Measurements from ENCODE around the gene ANKRD50. TPM values are rescaled to one million over a fixed set of nuclear protein-coding genes. Genes with fewer than 3 reads are reported as not detected.

Gene ANKRD50
- total RNA-seq, 4 donors from 2014 or later: 22.5 to 26.0 (median 23.7) TPM

DNA sequence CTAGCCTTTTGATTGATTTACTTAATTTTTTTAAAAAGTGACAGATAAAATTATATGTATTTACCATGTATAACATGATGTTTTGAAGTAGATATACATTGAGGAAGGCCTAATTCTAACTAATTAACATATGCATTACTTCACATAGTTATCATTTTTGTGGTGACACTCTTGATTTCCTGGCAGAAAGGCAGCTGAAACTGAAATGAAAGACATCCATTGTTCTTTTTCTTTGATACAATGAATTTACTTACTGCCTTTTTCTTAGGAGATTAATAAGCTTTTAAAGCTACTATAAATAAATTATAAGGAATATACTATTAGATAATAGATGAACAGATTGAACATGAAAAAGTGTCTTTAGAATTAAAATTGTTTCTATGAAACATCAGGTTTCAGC is 26.7 kb downstream of the ANKRD50 start:
- TF ChIP-seq CTCF (IDR thresholded peaks at IDR 0.05) (no peak), POLR2A (IDR thresholded peaks at IDR 0.05) (no peak)
- H3K27ac ChIP-seq: no peak overlapping the region
- H3K27me3 ChIP-seq: no peaks in the 10 kb centered on the region

DNA sequence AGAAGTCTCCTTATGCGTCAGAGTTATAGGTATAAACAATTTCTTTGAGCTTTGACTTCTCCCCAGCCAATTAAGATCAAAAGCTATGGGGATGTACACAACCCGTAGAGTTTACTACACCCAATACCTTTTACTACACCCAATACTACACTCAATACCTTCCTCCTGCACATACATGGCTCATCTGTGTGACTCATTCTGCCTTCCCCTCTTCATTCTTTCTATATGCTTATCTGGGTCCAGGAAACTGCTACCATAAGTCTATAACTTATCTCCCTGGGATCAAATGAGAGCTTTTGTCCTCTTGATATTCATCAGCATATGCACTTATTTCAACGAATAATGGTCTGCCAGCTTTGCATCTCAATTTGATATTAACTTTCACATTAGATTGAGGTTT is 28.2 kb downstream of the ANKRD50 start:
- no peaks in the 10 kb centered on the region for H3K36me3 ChIP-seq
- H3K4me1 ChIP-seq: no peaks in the 10 kb centered on the region
- H3K9me3 ChIP-seq: no peaks in the 10 kb centered on the region
- WGBS, 2 donors: 91 to 95% methylated on average over 3 of the region's 3 CpGs
- H3K4me3 ChIP-seq (replicated peaks in 1 of 3): no peak overlapping the region
- intact Hi-C loops (cut with DNase I): no loop called here
- DNase-seq: no peak
- no peak overlapping the region for H3K27ac ChIP-seq
- TF ChIP-seq POLR2A (IDR thresholded peaks at IDR 0.05) (no peak), CTCF (IDR thresholded peaks at IDR 0.05) (no peak)
- no peaks in the 10 kb centered on the region for H3K27me3 ChIP-seq

More for the DNA sequence above, 26.7 kb downstream of the ANKRD50 start:
- Histone ChIP-seq H3K9me3 (no peaks in the 10 kb centered on the region), H3K36me3 (no peaks in the 10 kb centered on the region), H3K4me1 (no peaks in the 10 kb centered on the region), H3K4me3 (replicated peaks in 1 of 3) (no peak overlapping the region)
- intact Hi-C loops (cut with DNase I): no loop called here
- no peak for DNase-seq

GRCh38 chr4:124682384-124682783 is 30.1 kb downstream of the ANKRD50 start:
- no peak for TF ChIP-seq CTCF (IDR thresholded peaks at IDR 0.05)
- Histone ChIP-seq H3K4me3 (replicated peaks in 1 of 3) (no peak overlapping the region), H3K27ac (no peak overlapping the region), H3K27me3 (no peaks in the 10 kb centered on the region), H3K9me3 (no peaks in the 10 kb centered on the region), H3K36me3 (no peaks in the 10 kb centered on the region), H3K4me1 (no peaks in the 10 kb centered on the region)
- WGBS, 2 donors: 94 to 97% methylated on average over 2 of the region's 2 CpGs
- no peak for DNase-seq
- intact Hi-C loops (cut with DNase I): no loop called here

DNA sequence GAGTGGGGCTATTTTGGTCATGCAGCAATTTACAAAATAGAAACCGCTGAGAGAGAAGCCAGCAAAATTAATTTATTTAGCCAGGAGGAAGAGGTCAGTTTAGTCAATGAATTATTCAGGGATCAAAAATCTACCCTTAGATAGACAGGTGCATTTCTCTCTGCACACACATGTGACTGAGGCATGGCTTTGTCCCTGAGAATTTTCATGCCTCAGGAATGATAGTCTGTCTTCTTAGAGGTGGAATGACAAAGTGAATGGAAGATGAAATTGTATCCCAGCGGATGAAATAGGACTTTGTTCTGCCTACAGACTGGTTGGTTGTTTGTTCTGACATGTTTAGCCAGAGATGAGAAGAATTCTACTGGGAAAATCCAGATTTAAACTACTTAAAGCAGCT is 46.0 kb downstream of the ANKRD50 start:
- Histone ChIP-seq H3K27me3 (no peaks in the 10 kb centered on the region), H3K9me3 (no peaks in the 10 kb centered on the region), H3K4me3 (replicated peaks in 1 of 3) (no peak overlapping the region), H3K4me1 (no peaks in the 10 kb centered on the region), H3K36me3 (peaks cover 6 to 11% of the 10 kb centered on the region in 2 donors), H3K27ac (no peak overlapping the region)
- intact Hi-C loops (cut with DNase I): no loop called here
- WGBS, 2 donors: 91 to 93% methylated on average over 2 of the region's 2 CpGs
- DNase-seq: no peak
- no peak for TF ChIP-seq POLR2A (IDR thresholded peaks at IDR 0.05)
- no peak for TF ChIP-seq CTCF (IDR thresholded peaks at IDR 0.05)

DNA sequence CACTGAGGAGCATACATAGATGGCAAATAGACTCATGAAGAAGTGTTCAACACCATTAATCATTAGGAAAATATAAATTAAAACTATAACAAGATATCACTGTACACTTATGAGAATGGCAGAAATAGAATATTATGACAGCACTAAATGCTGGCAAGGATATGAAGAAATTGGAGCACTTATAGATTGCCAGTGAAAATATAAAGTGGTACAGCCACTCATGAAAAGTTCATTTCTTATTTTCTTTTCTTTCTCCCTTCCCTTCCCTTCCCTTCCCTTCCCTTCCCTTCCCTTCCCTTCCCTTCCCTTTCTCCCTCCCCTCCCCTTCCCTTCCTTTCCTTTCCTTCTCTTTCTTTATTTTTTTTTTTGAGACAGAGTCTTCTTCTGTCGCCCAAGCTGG is 53.7 kb downstream of the ANKRD50 start:
- no peaks in the 10 kb centered on the region for H3K4me1 ChIP-seq
- no peak overlapping the region for H3K4me3 ChIP-seq (replicated peaks in 1 of 3)
- TF ChIP-seq CTCF (IDR thresholded peaks at IDR 0.05) (no peak), POLR2A (IDR thresholded peaks at IDR 0.05) (no peak)
- H3K27me3 ChIP-seq: no peaks in the 10 kb centered on the region
- 91 to 100% methylated on average over 1 of the region's 1 CpG for WGBS, 2 donors
- no peaks in the 10 kb centered on the region for H3K9me3 ChIP-seq
- no peaks in the 10 kb centered on the region for H3K36me3 ChIP-seq
- no peak overlapping the region for H3K27ac ChIP-seq
- intact Hi-C loops (cut with DNase I): no loop called here
- no peak for DNase-seq

Measured in thyroid gland (tissue), 4 donors.